Measurements from ENCODE around the gene TMEM59L. TPM values are rescaled to one million over a fixed set of nuclear protein-coding genes. Genes with fewer than 3 reads are reported as not detected.

The TMEM59L gene
- polyA plus RNA-seq, 1 of the 3 experiments (the other 2 are of a cell fraction), result 9.6 TPM

DNA sequence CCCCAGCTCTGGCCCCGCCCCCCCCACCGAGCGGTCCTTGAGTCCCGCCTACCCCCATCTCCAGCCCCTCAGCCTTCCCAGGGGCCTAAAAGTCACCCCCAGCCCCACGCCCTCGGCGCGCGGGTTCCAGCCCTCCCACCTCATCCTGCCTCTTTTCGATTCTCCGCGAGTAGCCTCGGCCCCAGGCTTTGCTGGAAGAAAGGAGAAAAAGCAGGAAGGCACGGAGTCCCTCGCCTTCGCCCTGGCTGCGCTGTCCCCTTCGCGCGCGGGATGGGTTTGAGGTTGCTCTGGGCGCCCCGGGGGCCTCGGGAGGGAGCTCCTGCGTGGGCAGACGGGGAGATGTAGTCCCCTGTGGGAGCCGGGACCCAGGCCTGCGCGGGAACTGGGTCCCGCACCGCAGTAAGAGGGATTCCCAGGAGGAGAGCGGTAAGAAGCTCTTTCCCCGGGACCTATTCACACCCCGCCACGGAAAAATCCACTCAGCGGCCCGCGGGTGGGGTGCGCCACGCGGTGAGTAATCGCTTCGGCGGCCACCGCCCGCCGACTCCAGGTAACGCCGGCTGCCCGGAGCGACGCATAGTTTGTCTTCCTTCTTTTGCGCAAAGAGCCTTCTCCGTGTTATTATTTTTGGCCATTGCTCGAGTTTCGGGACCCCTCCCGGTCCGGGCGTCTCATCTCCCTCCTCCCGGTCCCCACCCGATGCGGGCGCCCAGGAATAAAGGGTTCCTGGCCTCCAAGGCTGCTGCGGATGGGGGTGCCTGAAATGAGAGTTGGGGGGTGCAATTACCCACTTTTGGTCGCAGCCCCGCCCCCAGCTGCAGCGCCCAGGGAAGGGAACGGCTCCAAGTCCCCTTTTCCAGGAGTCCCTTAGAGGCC lies 5.2 kb upstream of the TMEM59L start:
- Histone ChIP-seq H3K27me3 (ENCODE audit: insufficient read depth) (peaks cover 69% of the 10 kb centered on the region), H3K4me1 (ENCODE audit: control insufficient read depth in 1 of 2, insufficient read depth in 2 of 2, low read depth in 1 of 2, low read length in 1 of 2) (peaks cover 14 to 15% of the 10 kb centered on the region in 2 experiments; a peak in 2 of 4 replicates), H3K9me3 (no peaks in the 10 kb centered on the region), H3F3A (replicated peaks; ENCODE audit: insufficient read depth) (peaks cover 27% of the 10 kb centered on the region), H4K20me1 (ENCODE audit: insufficient read depth) (no peaks in the 10 kb centered on the region), H3K4me3 (ENCODE audit: low read depth in 2 of 2, low read length in 1 of 2) (peak overlapping the region in 1 of 2 experiments; percentile 35; a peak in 2 of 4 replicates), H3K4me2 (peak overlapping the region; percentile 66; the same call in 1 of the 2 replicates), H3K79me2 (ENCODE audit: insufficient read depth) (no peaks in the 10 kb centered on the region), H3K9me2 (no peaks in the 10 kb centered on the region), H3K36me3 (replicated peaks in 1 of 2; ENCODE audit: control insufficient read depth in 1 of 2, insufficient read depth in 2 of 2, low read length in 1 of 2) (no peaks in the 10 kb centered on the region), H2AFZ (ENCODE audit: low read depth) (no peak overlapping the region), H3K9ac (no peak overlapping the region), H3K27ac (ENCODE audit: low read depth in 2 of 2, low read length in 1 of 2) (no peak overlapping the region)
- POLR2A ChIA-PET, result no interaction called here
- WGBS (ENCODE audit: low lambda C conversion rate), result 3% methylated on average over 39 of the region's 68 CpGs
- CTCF ChIA-PET, result interaction anchor here (1.0 to 1.8 kb wide), 4 partner anchors 13 to 239 kb away, joined by 3 to 6 read pairs (median 4); no protein-coding TSS in a partner anchor
- no peak for TF ChIP-seq YY1 (IDR thresholded peaks at IDR 0.05; ENCODE audit: low read depth)
- TF ChIP-seq SMC3 (IDR thresholded peaks at IDR 0.05; ENCODE audit: low read depth, low read length), result no peak
- TF ChIP-seq GABPA (IDR thresholded peaks at IDR 0.05; ENCODE audit: low read depth), result no peak
- TF ChIP-seq, protein P1, sequence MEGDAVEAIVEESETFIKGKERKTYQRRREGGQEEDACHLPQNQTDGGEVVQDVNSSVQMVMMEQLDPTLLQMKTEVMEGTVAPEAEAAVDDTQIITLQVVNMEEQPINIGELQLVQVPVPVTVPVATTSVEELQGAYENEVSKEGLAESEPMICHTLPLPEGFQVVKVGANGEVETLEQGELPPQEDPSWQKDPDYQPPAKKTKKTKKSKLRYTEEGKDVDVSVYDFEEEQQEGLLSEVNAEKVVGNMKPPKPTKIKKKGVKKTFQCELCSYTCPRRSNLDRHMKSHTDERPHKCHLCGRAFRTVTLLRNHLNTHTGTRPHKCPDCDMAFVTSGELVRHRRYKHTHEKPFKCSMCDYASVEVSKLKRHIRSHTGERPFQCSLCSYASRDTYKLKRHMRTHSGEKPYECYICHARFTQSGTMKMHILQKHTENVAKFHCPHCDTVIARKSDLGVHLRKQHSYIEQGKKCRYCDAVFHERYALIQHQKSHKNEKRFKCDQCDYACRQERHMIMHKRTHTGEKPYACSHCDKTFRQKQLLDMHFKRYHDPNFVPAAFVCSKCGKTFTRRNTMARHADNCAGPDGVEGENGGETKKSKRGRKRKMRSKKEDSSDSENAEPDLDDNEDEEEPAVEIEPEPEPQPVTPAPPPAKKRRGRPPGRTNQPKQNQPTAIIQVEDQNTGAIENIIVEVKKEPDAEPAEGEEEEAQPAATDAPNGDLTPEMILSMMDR (IDR thresholded peaks at IDR 0.05), result no peak
- TF ChIP-seq, protein P2, sequence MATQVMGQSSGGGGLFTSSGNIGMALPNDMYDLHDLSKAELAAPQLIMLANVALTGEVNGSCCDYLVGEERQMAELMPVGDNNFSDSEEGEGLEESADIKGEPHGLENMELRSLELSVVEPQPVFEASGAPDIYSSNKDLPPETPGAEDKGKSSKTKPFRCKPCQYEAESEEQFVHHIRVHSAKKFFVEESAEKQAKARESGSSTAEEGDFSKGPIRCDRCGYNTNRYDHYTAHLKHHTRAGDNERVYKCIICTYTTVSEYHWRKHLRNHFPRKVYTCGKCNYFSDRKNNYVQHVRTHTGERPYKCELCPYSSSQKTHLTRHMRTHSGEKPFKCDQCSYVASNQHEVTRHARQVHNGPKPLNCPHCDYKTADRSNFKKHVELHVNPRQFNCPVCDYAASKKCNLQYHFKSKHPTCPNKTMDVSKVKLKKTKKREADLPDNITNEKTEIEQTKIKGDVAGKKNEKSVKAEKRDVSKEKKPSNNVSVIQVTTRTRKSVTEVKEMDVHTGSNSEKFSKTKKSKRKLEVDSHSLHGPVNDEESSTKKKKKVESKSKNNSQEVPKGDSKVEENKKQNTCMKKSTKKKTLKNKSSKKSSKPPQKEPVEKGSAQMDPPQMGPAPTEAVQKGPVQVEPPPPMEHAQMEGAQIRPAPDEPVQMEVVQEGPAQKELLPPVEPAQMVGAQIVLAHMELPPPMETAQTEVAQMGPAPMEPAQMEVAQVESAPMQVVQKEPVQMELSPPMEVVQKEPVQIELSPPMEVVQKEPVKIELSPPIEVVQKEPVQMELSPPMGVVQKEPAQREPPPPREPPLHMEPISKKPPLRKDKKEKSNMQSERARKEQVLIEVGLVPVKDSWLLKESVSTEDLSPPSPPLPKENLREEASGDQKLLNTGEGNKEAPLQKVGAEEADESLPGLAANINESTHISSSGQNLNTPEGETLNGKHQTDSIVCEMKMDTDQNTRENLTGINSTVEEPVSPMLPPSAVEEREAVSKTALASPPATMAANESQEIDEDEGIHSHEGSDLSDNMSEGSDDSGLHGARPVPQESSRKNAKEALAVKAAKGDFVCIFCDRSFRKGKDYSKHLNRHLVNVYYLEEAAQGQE (IDR thresholded peaks at IDR 0.05; ENCODE audit: low read depth, low read length), result no peak
- TF ChIP-seq ELF1 (IDR thresholded peaks at IDR 0.05), result no peak
- no peak for TF ChIP-seq RCOR1 (IDR thresholded peaks at IDR 0.05; ENCODE audit: low read length)
- TF ChIP-seq TCF12 (IDR thresholded peaks at IDR 0.05), result no peak
- TF ChIP-seq EZH2phosphoT487 (IDR thresholded peaks at IDR 0.05; ENCODE audit: borderline replicate concordance, low read depth), result no peak; the same call in 1 of the 2 replicates
- TF ChIP-seq, protein P3, sequence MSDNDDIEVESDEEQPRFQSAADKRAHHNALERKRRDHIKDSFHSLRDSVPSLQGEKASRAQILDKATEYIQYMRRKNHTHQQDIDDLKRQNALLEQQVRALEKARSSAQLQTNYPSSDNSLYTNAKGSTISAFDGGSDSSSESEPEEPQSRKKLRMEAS (IDR thresholded peaks at IDR 0.05; ENCODE audit: low read depth), result no peak
- TF ChIP-seq, protein P4, sequence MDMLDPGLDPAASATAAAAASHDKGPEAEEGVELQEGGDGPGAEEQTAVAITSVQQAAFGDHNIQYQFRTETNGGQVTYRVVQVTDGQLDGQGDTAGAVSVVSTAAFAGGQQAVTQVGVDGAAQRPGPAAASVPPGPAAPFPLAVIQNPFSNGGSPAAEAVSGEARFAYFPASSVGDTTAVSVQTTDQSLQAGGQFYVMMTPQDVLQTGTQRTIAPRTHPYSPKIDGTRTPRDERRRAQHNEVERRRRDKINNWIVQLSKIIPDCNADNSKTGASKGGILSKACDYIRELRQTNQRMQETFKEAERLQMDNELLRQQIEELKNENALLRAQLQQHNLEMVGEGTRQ (IDR thresholded peaks at IDR 0.05; ENCODE audit: borderline replicate concordance, low read depth, low read length), result no peak
- peak; percentile 32 for DNase-seq

Measured in SK-N-SH (cell line).